Glutamatergic neuron (in vitro differentiated cells): ENCODE results near the gene FAM222A. TPM values are rescaled to one million over a fixed set of nuclear protein-coding genes. Genes with fewer than 3 reads are reported as not detected.

Source experiments
- DNase-seq: peaks from one replicate; pipeline ENCODE4 v3.0.0; 2022
- H3K27ac Mint-ChIP-seq: one replicate; pipeline ENCODE4 v1.8.0; 2020; ENCODE audit warnings: mild to moderate bottlenecking, mixed read lengths, inconsistent platforms; ENCODE audit not compliant: unreplicated experiment
- H3K27me3 Mint-ChIP-seq: one replicate; pipeline ENCODE4 v1.8.0; 2020; ENCODE audit warnings: mild to moderate bottlenecking, moderate library complexity, mixed read lengths, inconsistent platforms; ENCODE audit not compliant: unreplicated experiment
- H3K36me3 Mint-ChIP-seq: one replicate; pipeline ENCODE4 v1.8.0; 2020; ENCODE audit warnings: mild to moderate bottlenecking, mixed read lengths, inconsistent platforms; ENCODE audit not compliant: unreplicated experiment
- H3K4me1 Mint-ChIP-seq: one replicate; pipeline ENCODE4 v1.8.0; 2020; ENCODE audit warnings: mild to moderate bottlenecking, low read depth, mixed read lengths, inconsistent platforms; ENCODE audit not compliant: unreplicated experiment
- H3K4me3 Mint-ChIP-seq: one replicate; pipeline ENCODE4 v1.8.0; 2020; ENCODE audit warnings: mild to moderate bottlenecking, mixed read lengths, inconsistent platforms; ENCODE audit not compliant: unreplicated experiment
- H3K9me3 Mint-ChIP-seq: one replicate; pipeline ENCODE4 v1.8.0; 2020; ENCODE audit warnings: mild to moderate bottlenecking, moderate library complexity, mixed read lengths, inconsistent platforms; ENCODE audit not compliant: unreplicated experiment
- CTCF ChIP-seq: fragments of 200-600 bp; sonication (generic); IDR thresholded peaks from one replicate; pipeline ENCODE4 v1.5.0; 2021; ENCODE audit not compliant: partially characterized antibody, unreplicated experiment
- total RNA-seq: library from RNA; stranded (reverse); fragmentation: NEBNext Ultra II Directional; extraction: Animal tissue kit (Norgen Biotek cat#: 25700); gene quantifications from one replicate; pipeline ENCODE4 v1.2.1, GENCODE V29; 2021; ENCODE audit not compliant: unreplicated experiment

The FAM222A gene
- total RNA-seq, 1 donor from 2014 or later = 18.1 TPM

GRCh38 chr12:109816870-109817269 is 103.2 kb downstream of the FAM222A start:
- H3K4me1 Mint-ChIP-seq = no peaks in the 10 kb centered on the region
- TF ChIP-seq CTCF = no peak

GRCh38 chr12:109817627-109818231 is 104.1 kb downstream of the FAM222A start:
- no peaks in the 10 kb centered on the region for H3K36me3 Mint-ChIP-seq
- H3K27me3 Mint-ChIP-seq = peaks cover 3% of the 10 kb centered on the region
- H3K4me1 Mint-ChIP-seq = no peaks in the 10 kb centered on the region
- no peak overlapping the region for H3K27ac Mint-ChIP-seq
- no peak for DNase-seq
- TF ChIP-seq CTCF = no peak
- H3K4me3 Mint-ChIP-seq = no peak overlapping the region
- H3K9me3 Mint-ChIP-seq = peaks cover 3% of the 10 kb centered on the region

More at GRCh38 chr12:109816870-109817269, 103.2 kb downstream of the FAM222A start:
- no peak overlapping the region for H3K27ac Mint-ChIP-seq
- no peak overlapping the region for H3K4me3 Mint-ChIP-seq
- H3K36me3 Mint-ChIP-seq = no peaks in the 10 kb centered on the region
- peaks cover 3% of the 10 kb centered on the region for H3K27me3 Mint-ChIP-seq
- DNase-seq = no peak
- H3K9me3 Mint-ChIP-seq = peaks cover 3% of the 10 kb centered on the region

- no peak overlapping the region for H3K27ac Mint-ChIP-seq
- peaks cover 3% of the 10 kb centered on the region for H3K9me3 Mint-ChIP-seq
- no peaks in the 10 kb centered on the region for H3K36me3 Mint-ChIP-seq
- H3K4me1 Mint-ChIP-seq = no peaks in the 10 kb centered on the region
- H3K4me3 Mint-ChIP-seq = no peak overlapping the region
- H3K27me3 Mint-ChIP-seq = peaks cover 3% of the 10 kb centered on the region
- DNase-seq = no peak
- no peak for TF ChIP-seq CTCF
These were observed 104.6 kb downstream of the FAM222A start for GRCh38 chr12:109818253-109818652.

- DNase-seq = no peak
- H3K27me3 Mint-ChIP-seq = peaks cover 3% of the 10 kb centered on the region
These were observed 105.4 kb downstream of the FAM222A start for GRCh38 chr12:109818905-109819500.

More at GRCh38 chr12:109818905-109819500, 105.4 kb downstream of the FAM222A start:
- peaks cover 3% of the 10 kb centered on the region for H3K9me3 Mint-ChIP-seq
- no peak overlapping the region for H3K4me3 Mint-ChIP-seq
- H3K36me3 Mint-ChIP-seq = no peaks in the 10 kb centered on the region
- H3K4me1 Mint-ChIP-seq = no peaks in the 10 kb centered on the region
- no peak for TF ChIP-seq CTCF
- H3K27ac Mint-ChIP-seq = no peak overlapping the region

Other genes with a start within 250 kb of the FAM222A start
- gene KCTD10, start 236.5 kb upstream of the FAM222A start, total RNA-seq = 95.2 TPM
- 44.2 TPM for gene UBE3B, start 236.2 kb upstream of the FAM222A start, total RNA-seq
- gene MMAB, start 140.3 kb upstream of the FAM222A start, total RNA-seq = 28.7 TPM
- gene MVK, start 140.0 kb upstream of the FAM222A start, total RNA-seq = 53.6 TPM
- gene TRPV4, start 119.6 kb downstream of the FAM222A start, total RNA-seq = 0.17 TPM
- gene GLTP, start 166.7 kb downstream of the FAM222A start, total RNA-seq = 22.6 TPM
- 31.7 TPM for gene TCHP, start 186.4 kb downstream of the FAM222A start, total RNA-seq